ENCODE data around the gene RPS25.

DNA sequence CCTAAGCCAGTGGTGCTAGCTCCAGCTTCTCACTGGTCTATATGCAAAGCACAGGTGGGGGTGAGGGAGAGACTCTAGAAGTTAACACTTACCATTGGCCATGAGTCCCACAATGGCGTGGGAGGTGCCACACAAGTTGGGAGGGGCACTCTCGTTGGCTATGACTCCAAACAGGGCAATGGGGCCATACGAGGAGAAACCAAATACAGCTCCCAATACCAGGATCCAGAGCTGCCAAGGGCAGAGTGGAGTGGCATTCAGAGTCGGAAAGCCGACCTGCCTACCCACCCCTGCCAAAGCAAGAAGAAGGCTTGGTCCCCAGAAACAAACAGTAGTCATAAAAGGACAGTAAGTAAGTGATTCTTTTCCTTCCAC is 6.9 kb upstream of the RPS25 start:
- TF ChIP-seq EZH2phosphoT487 (IDR thresholded peaks at IDR 0.05): no peak
- TF ChIP-seq, protein P1, sequence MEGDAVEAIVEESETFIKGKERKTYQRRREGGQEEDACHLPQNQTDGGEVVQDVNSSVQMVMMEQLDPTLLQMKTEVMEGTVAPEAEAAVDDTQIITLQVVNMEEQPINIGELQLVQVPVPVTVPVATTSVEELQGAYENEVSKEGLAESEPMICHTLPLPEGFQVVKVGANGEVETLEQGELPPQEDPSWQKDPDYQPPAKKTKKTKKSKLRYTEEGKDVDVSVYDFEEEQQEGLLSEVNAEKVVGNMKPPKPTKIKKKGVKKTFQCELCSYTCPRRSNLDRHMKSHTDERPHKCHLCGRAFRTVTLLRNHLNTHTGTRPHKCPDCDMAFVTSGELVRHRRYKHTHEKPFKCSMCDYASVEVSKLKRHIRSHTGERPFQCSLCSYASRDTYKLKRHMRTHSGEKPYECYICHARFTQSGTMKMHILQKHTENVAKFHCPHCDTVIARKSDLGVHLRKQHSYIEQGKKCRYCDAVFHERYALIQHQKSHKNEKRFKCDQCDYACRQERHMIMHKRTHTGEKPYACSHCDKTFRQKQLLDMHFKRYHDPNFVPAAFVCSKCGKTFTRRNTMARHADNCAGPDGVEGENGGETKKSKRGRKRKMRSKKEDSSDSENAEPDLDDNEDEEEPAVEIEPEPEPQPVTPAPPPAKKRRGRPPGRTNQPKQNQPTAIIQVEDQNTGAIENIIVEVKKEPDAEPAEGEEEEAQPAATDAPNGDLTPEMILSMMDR (IDR thresholded peaks at IDR 0.05): no peak
- TF ChIP-seq EZH2 (IDR thresholded peaks at IDR 0.05): no peak

Measured in neural progenitor cell (in vitro differentiated cells).